NCI-H128 (cell line): Measurements from ENCODE around the gene OXSR1.
"Not testable (repeated sequence)": the region's sequence is repeated elsewhere in the genome, so short reads cannot be mapped to it uniquely, and the experiment has no call there.

ENCODE experiments used
- DNase-seq: peaks from one replicate; lab custom pipeline; 2025; ENCODE audit not compliant: unreplicated experiment; lab: John Stamatoyannopoulos, UW

OXSR1 gene

GRCh38 chr3:38267662-38268061 lies 102.3 kb downstream of the OXSR1 start:
- DNase-seq, result no peak

GRCh38 chr3:38268087-38268486 lies 102.8 kb downstream of the OXSR1 start:
- no peak for DNase-seq

- no peak for DNase-seq
These were observed 103.2 kb downstream of the OXSR1 start for GRCh38 chr3:38268522-38268921.

- no peak for DNase-seq
These were observed 105.3 kb downstream of the OXSR1 start for GRCh38 chr3:38270606-38271005.

GRCh38 chr3:38271553-38271952 lies 106.2 kb downstream of the OXSR1 start:
- no peak for DNase-seq

- DNase-seq, result no peak
These were observed 109.7 kb downstream of the OXSR1 start for GRCh38 chr3:38274864-38275649.

- no peak for DNase-seq
These were observed 110.3 kb downstream of the OXSR1 start for GRCh38 chr3:38275658-38276057.

- no peak for DNase-seq
These were observed 111.0 kb downstream of the OXSR1 start for GRCh38 chr3:38276081-38276916.

- DNase-seq, result no peak
These were observed 111.7 kb downstream of the OXSR1 start for GRCh38 chr3:38276917-38277630.

GRCh38 chr3:38278841-38279240 lies 113.5 kb downstream of the OXSR1 start:
- no peak for DNase-seq

- DNase-seq, result no peak
These were observed 116.8 kb downstream of the OXSR1 start, which contains the start of gene SLC22A14 for GRCh38 chr3:38281895-38282686. Gene SLC22A14, plus strand, starts transcription at chr3:38282294. Its CDS starts 23,733 bp downstream, at chr3:38306027.

GRCh38 chr3:38283810-38284755 lies 118.7 kb downstream of the OXSR1 start:
- no peak for DNase-seq

GRCh38 chr3:38284756-38285150 lies 119.4 kb downstream of the OXSR1 start:
- DNase-seq, result no peak

- DNase-seq, result not testable (repeated sequence)
These were observed 124.2 kb downstream of the OXSR1 start for GRCh38 chr3:38289286-38290217.

- not testable (repeated sequence) for DNase-seq
These were observed 131.7 kb downstream of the OXSR1 start for GRCh38 chr3:38297053-38297452.

GRCh38 chr3:38297537-38297936 lies 132.2 kb downstream of the OXSR1 start:
- DNase-seq, result no peak

GRCh38 chr3:38297947-38298711 lies 132.8 kb downstream of the OXSR1 start:
- no peak for DNase-seq
